HG02763 (cell line): ENCODE measurements around the gene GAS6.
"Not testable (repeated sequence)": the region's sequence is repeated elsewhere in the genome, so short reads cannot be mapped to it uniquely, and the experiment has no call there.

ENCODE experiments used
- ATAC-seq: cut with Tn5 transposase; IDR thresholded peaks from one replicate; pipeline ENCODE4 v1.9.1; 2021; ENCODE audit warnings: mild to moderate bottlenecking, moderate library complexity; ENCODE audit not compliant: unreplicated experiment

GAS6 gene

GRCh38 chr13:113842336-113843062 lies 21.4 kb downstream of the GAS6 start:
- no peak for ATAC-seq

GRCh38 chr13:113841353-113841650 lies 22.6 kb downstream of the GAS6 start:
- ATAC-seq = no peak

- no peak for ATAC-seq
These were observed 23.1 kb downstream of the GAS6 start for GRCh38 chr13:113840541-113841352.

GRCh38 chr13:113839536-113840204 lies 24.2 kb downstream of the GAS6 start:
- ATAC-seq = no peak

GRCh38 chr13:113838711-113839201 lies 25.1 kb downstream of the GAS6 start:
- no peak for ATAC-seq

- no peak for ATAC-seq
These were observed 26.1 kb downstream of the GAS6 start for GRCh38 chr13:113837560-113838355.

GRCh38 chr13:113836768-113837559 lies 26.9 kb downstream of the GAS6 start:
- no peak for ATAC-seq

- no peak for ATAC-seq
These were observed 28.2 kb downstream of the GAS6 start for GRCh38 chr13:113835461-113836270.

GRCh38 chr13:113834496-113835200 lies 29.2 kb downstream of the GAS6 start:
- ATAC-seq = no peak

- not testable (repeated sequence) for ATAC-seq
These were observed 29.9 kb downstream of the GAS6 start for GRCh38 chr13:113834006-113834405.

- ATAC-seq = no peak
These were observed 30.6 kb downstream of the GAS6 start for GRCh38 chr13:113833111-113833830.

GRCh38 chr13:113832631-113833030 lies 31.2 kb downstream of the GAS6 start:
- ATAC-seq = no peak

GRCh38 chr13:113832205-113832604 lies 31.7 kb downstream of the GAS6 start:
- ATAC-seq = no peak

GRCh38 chr13:113831061-113831460 lies 32.8 kb downstream of the GAS6 start:
- ATAC-seq = no peak

GRCh38 chr13:113830426-113830950 lies 33.4 kb downstream of the GAS6 start:
- ATAC-seq = not testable (repeated sequence)

GRCh38 chr13:113828282-113828825 lies 35.5 kb downstream of the GAS6 start:
- ATAC-seq = no peak

GRCh38 chr13:113827021-113827420 lies 36.9 kb downstream of the GAS6 start:
- ATAC-seq = no peak
